ENCODE results near the gene METAP2. TPM values are rescaled to one million over a fixed set of nuclear protein-coding genes. Genes with fewer than 3 reads are reported as not detected.

Gene METAP2
- total RNA-seq, 4 donors from 2014 or later = 50.3 to 124 (median 66.3) TPM

- no peak for TF ChIP-seq CTCF (IDR thresholded peaks at IDR 0.05)
- no peak for ATAC-seq (ENCODE audit: low FRiP score)
- no peak for DNase-seq (ENCODE audit: low spot score)
These were observed 10.6 kb downstream of the METAP2 start for GRCh38 chr12:95484524-95484923.

GRCh38 chr12:95487024-95487423 is 13.1 kb downstream of the METAP2 start:
- TF ChIP-seq CTCF (IDR thresholded peaks at IDR 0.05) = no peak
- DNase-seq (ENCODE audit: low spot score) (no peak), ATAC-seq (ENCODE audit: low FRiP score) (no peak)

- no peak for TF ChIP-seq CTCF (IDR thresholded peaks at IDR 0.05)
- ATAC-seq (ENCODE audit: low FRiP score) (no peak), DNase-seq (ENCODE audit: low spot score) (no peak)
These were observed 18.5 kb downstream of the METAP2 start for GRCh38 chr12:95492462-95492861.

GRCh38 chr12:95494888-95495287 is 20.9 kb downstream of the METAP2 start:
- ATAC-seq (ENCODE audit: low FRiP score) = no peak
- DNase-seq (ENCODE audit: low spot score) = no peak
- TF ChIP-seq CTCF (IDR thresholded peaks at IDR 0.05) = no peak

- DNase-seq (ENCODE audit: low spot score) = no peak
- TF ChIP-seq CTCF (IDR thresholded peaks at IDR 0.05) = no peak
- ATAC-seq (ENCODE audit: low FRiP score) = no peak
These were observed 21.5 kb downstream of the METAP2 start for GRCh38 chr12:95495433-95495832.

- DNase-seq (ENCODE audit: low spot score) (no peak), ATAC-seq (ENCODE audit: low FRiP score) (no peak)
- TF ChIP-seq CTCF (IDR thresholded peaks at IDR 0.05) = no peak
These were observed 23.1 kb downstream of the METAP2 start for GRCh38 chr12:95497031-95497430.

- TF ChIP-seq CTCF (IDR thresholded peaks at IDR 0.05) = no peak
- ATAC-seq (ENCODE audit: low FRiP score) = no peak
- no peak for DNase-seq (ENCODE audit: low spot score)
These were observed 25.0 kb downstream of the METAP2 start for GRCh38 chr12:95498968-95499367.

Measured in omental fat pad (tissue), 4 donors.